ENCODE measurements around the gene KNL1. TPM values are rescaled to one million over a fixed set of nuclear protein-coding genes. Genes with fewer than 3 reads are reported as not detected.
A peak's percentile ranks its signal among the peaks of the same experiment; 100 is the strongest.

Gene KNL1
- polyA plus RNA-seq, 2 of the 4 experiments (the other 2 are of a cell fraction) = 7.6 to 13.2 TPM

- no peak overlapping the region for H3K4me3 ChIP-seq
- FAIRE-seq = no peak
- ATAC-seq = no peak
- H3K9me3 ChIP-seq = no peaks in the 10 kb centered on the region
- ChIA-PET CTCF (interaction anchor here (1.1 kb wide), 1 partner anchor 74 kb away, joined by 6 read pairs; no protein-coding TSS in a partner anchor), POLR2A (no interaction called here)
- 31% methylated on average over 2 of the region's 2 CpGs for WGBS (ENCODE audit: missing lambda C conversion rate)
- no peak for DNase-seq (ENCODE audit: low read depth in 1 of 2, low spot score in 1 of 2)
- no peak for TF ChIP-seq EP300 (IDR thresholded peaks at IDR 0.05)
- TF ChIP-seq BCL3 (IDR thresholded peaks at IDR 0.05) = no peak
- TF ChIP-seq KDM5A (IDR thresholded peaks at IDR 0.05) = no peak
- TF ChIP-seq CTCF (IDR thresholded peaks at IDR 0.05) = no peak
- TF ChIP-seq HMGXB4 (CRISPR knock-in tag; IDR thresholded peaks at IDR 0.05; ENCODE audit: borderline replicate concordance) = no peak
- TF ChIP-seq JUNB (IDR thresholded peaks at IDR 0.05) = no peak
- TF ChIP-seq FOSL2 (IDR thresholded peaks at IDR 0.05) = no peak
- TF ChIP-seq FOSL2 (CRISPR knock-in tag; IDR thresholded peaks at IDR 0.05) = no peak
- no peak for TF ChIP-seq RNF2 (IDR thresholded peaks at IDR 0.05; ENCODE audit: borderline replicate concordance, low read depth)
- TF ChIP-seq KDM1A (IDR thresholded peaks at IDR 0.05; ENCODE audit: low read depth) = no peak
- TF ChIP-seq NR3C1 (IDR thresholded peaks at IDR 0.05) = no peak
- no peak for TF ChIP-seq MAZ (IDR thresholded peaks at IDR 0.05; ENCODE audit: borderline replicate concordance, low read depth, low read length)
- TF ChIP-seq ZFP36 (IDR thresholded peaks at IDR 0.05; ENCODE audit: borderline replicate concordance, partially characterized antibody) = no peak
- no peak for TF ChIP-seq HOXB5 (CRISPR knock-in tag; IDR thresholded peaks at IDR 0.05)
- TF ChIP-seq ZNF302 (CRISPR knock-in tag; IDR thresholded peaks at IDR 0.05) = no peak
- TF ChIP-seq ZSCAN20 (CRISPR knock-in tag; IDR thresholded peaks at IDR 0.05) = no peak
- TF ChIP-seq CBX8 (IDR thresholded peaks at IDR 0.05) = no peak
- no peak for TF ChIP-seq REST (IDR thresholded peaks at IDR 0.05)
- no peak for TF ChIP-seq POLR2AphosphoS2 (conservative IDR thresholded peaks at IDR 0.05; ENCODE audit: low read length)
- peaks cover 13% of the 10 kb centered on the region; the same call in 2 of the 3 replicates for H3K4me1 ChIP-seq
- H3K27ac ChIP-seq = no peak overlapping the region
- peak overlapping the region; percentile 44 for H3K4me2 ChIP-seq
Observed at GRCh38 chr15:40593165-40593564, 884 bp upstream of the KNL1 start.

All from A549 (cell line).